SK-N-SH (cell line): ENCODE results near the gene MICB. TPM values are rescaled to one million over a fixed set of nuclear protein-coding genes. Genes with fewer than 3 reads are reported as not detected.
A peak's percentile ranks its signal among the peaks of the same experiment; 100 is the strongest.

Experiments used
- CHD2 ChIP-seq: fragments of 150-350 bp; IDR thresholded peaks from 2 replicates; pipeline ENCODE4 v1.6.1; 2018; ENCODE audit warnings: low read length; ENCODE audit not compliant: partially characterized antibody
- ELF1 ChIP-seq: IDR thresholded peaks from 2 replicates; pipeline ENCODE4 v1.4.0; 2012
- EP300 ChIP-seq, 2 experiments: IDR thresholded peaks; 2 replicates each; pipeline versions ENCODE4 v1.4.0 to v1.6.1; 2012; ENCODE audit warnings: borderline replicate concordance in 1 of 2, low read depth in 1 of 2, low read length in 1 of 2
- FOSL2 ChIP-seq: IDR thresholded peaks from 2 replicates; pipeline ENCODE4 v1.4.0; 2012; ENCODE audit warnings: low read depth, mild to moderate bottlenecking, moderate library complexity, borderline replicate concordance
- FOXJ3 ChIP-seq: sonication (generic); formaldehyde crosslinking; IDR thresholded peaks from 2 replicates; pipeline ENCODE4 v1.5.1; 2020; ENCODE audit warnings: mild to moderate bottlenecking, missing genetic modification reagents
- GABPA ChIP-seq: IDR thresholded peaks from 2 replicates; pipeline ENCODE4 v1.4.0; 2012; ENCODE audit warnings: low read depth, mild to moderate bottlenecking
- JUND ChIP-seq: IDR thresholded peaks from 2 replicates; pipeline ENCODE4 v1.4.0; 2012
- MEF2A ChIP-seq: IDR thresholded peaks from 2 replicates; pipeline ENCODE4 v1.4.0; 2012; ENCODE audit warnings: low read depth, borderline replicate concordance
- MXI1 ChIP-seq: IDR thresholded peaks from 2 replicates; pipeline ENCODE4 v1.6.1; 2012; ENCODE audit warnings: mild to moderate bottlenecking, low read depth, low read length, improper control_type of control experiment
- RAD21 ChIP-seq: IDR thresholded peaks from 2 replicates; pipeline ENCODE4 v1.6.1; 2012; ENCODE audit warnings: mild to moderate bottlenecking, low read length
- RCOR1 ChIP-seq: fragments of 150-350 bp; IDR thresholded peaks from 2 replicates; pipeline ENCODE4 v1.6.1; 2017; ENCODE audit warnings: antibody characterized with exemption, low read length
- RFX5 ChIP-seq: IDR thresholded peaks from 2 replicates; pipeline ENCODE4 v1.6.1; 2012; ENCODE audit warnings: mild to moderate bottlenecking, improper control_type of control experiment, low read length
- RXRA ChIP-seq: IDR thresholded peaks from 2 replicates; pipeline ENCODE4 v1.4.0; 2012; ENCODE audit warnings: low read depth, mild to moderate bottlenecking, borderline replicate concordance
- SIN3A ChIP-seq: IDR thresholded peaks from 2 replicates; pipeline ENCODE4 v1.6.1; 2012; ENCODE audit warnings: low read depth, mild to moderate bottlenecking, low read length, moderate library complexity, borderline replicate concordance
- SMC3 ChIP-seq: IDR thresholded peaks from 2 replicates; pipeline ENCODE4 v1.6.1; 2012; ENCODE audit warnings: low read depth, low read length, improper control_type of control experiment
- TCF12 ChIP-seq: IDR thresholded peaks from 2 replicates; pipeline ENCODE4 v1.4.0; 2012
- TEAD4 ChIP-seq: IDR thresholded peaks from 2 replicates; pipeline ENCODE4 v1.4.0; 2012; ENCODE audit warnings: mild to moderate bottlenecking, borderline replicate concordance; ENCODE audit not compliant: insufficient read depth
- YY1 ChIP-seq: IDR thresholded peaks from 2 replicates; pipeline ENCODE4 v1.4.0; 2012; ENCODE audit warnings: low read depth, mild to moderate bottlenecking
- polyA plus RNA-seq, 3 experiments: library from polyadenylated mRNA; depleted of rRNA; stranded (reverse); fragments of >200 nt; gene quantifications; 2 replicates each; pipeline ENCODE4 v1.2.3, GENCODE V29; 2012
- TF ChIP-seq, protein P1 (sequence below): IDR thresholded peaks from 2 replicates; pipeline ENCODE4 v1.4.0; 2012; ENCODE audit warnings: low read depth, borderline replicate concordance
- TF ChIP-seq, protein P2 (sequence below): IDR thresholded peaks from 2 replicates; pipeline ENCODE4; 2012
- TF ChIP-seq, protein P3 (sequence below): IDR thresholded peaks from 2 replicates; pipeline ENCODE4 v1.4.0; 2012; ENCODE audit warnings: low read depth, borderline replicate concordance
- TF ChIP-seq, protein P4 (sequence below): fragments of 150-350 bp; IDR thresholded peaks from 2 replicates; pipeline ENCODE4 v1.6.1; 2017; ENCODE audit warnings: antibody characterized with exemption, low read length, low read depth, borderline replicate concordance
- TF ChIP-seq, protein P5 (sequence below): fragments of 150-350 bp; IDR thresholded peaks from 2 replicates; pipeline ENCODE4 v1.6.1; 2016; ENCODE audit warnings: mild to moderate bottlenecking, low read depth, low read length

MICB gene
- polyA plus RNA-seq, 1 of the 3 experiments (the other 2 are of a cell fraction) = 9.7 TPM

DNA sequence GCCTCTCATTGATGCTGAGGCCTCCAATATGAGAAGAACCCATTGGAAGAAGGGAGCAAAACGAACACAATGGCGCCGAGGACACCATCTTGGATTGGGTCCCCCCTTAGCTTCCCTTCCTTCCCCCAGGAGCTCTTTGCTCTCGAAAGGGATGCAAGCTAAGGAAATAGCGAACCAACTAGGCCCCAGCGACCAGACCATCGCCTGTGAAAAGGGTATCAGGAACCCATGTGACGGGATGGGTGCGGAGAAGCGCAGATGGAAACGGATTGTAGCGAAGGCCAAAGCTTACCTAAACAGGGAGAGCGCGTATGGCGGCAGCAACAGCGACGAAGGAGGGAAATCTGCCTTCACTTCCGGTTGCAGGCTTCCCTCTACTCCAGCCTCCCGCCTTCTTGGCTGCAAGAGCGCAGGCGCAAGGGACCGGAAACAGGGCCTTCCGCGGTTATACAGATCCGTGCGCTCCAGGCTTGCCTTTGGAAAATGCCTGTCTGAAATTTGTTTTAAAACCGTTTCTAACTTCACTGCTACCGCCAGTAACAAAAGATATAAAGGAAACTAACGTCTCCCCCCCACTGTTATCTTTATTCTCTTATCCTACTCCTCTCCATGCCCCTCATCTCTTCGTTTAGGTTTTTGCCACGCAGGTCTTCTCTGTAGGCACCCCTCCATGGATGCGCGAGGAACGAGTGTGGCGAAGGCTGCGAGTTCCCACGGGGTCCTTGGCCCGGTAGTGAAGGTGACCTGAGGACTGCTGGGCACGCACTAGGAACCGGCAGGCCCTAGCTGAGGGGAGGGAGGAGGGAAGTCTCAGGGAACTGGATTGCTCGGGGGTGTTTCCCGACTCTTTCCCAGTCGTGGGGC is 43.9 kb downstream of the MICB start, which contains the start of gene DDX39B (continued):
- TF ChIP-seq, protein P1, sequence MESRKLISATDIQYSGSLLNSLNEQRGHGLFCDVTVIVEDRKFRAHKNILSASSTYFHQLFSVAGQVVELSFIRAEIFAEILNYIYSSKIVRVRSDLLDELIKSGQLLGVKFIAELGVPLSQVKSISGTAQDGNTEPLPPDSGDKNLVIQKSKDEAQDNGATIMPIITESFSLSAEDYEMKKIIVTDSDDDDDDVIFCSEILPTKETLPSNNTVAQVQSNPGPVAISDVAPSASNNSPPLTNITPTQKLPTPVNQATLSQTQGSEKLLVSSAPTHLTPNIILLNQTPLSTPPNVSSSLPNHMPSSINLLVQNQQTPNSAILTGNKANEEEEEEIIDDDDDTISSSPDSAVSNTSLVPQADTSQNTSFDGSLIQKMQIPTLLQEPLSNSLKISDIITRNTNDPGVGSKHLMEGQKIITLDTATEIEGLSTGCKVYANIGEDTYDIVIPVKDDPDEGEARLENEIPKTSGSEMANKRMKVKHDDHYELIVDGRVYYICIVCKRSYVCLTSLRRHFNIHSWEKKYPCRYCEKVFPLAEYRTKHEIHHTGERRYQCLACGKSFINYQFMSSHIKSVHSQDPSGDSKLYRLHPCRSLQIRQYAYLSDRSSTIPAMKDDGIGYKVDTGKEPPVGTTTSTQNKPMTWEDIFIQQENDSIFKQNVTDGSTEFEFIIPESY = no peak
- TF ChIP-seq FOSL2 (no peak), MEF2A (no peak), YY1 (peak; percentile 96), JUND (peak; percentile 18; the same call in 1 of the 2 replicates), ELF1 (peak; percentile 87), SMC3 (no peak), RXRA (no peak), FOXJ3 (CRISPR knock-in tag) (no peak), GABPA (peak; percentile 85), RCOR1 (peak; percentile 9; the same call in 1 of the 2 replicates), CHD2 (peak; percentile 21), EP300 (IDR thresholded peaks at IDR 0.05; ENCODE audit: borderline replicate concordance in 1 of 2, low read depth in 1 of 2, low read length in 1 of 2) (peak; percentile 29; a peak in 2 of 4 replicates), RAD21 (no peak), TCF12 (no peak), TEAD4 (no peak), SIN3A (peak; percentile 12; the same call in 1 of the 2 replicates), MXI1 (peak; percentile 78), RFX5 (no peak)
- TF ChIP-seq, protein P2, sequence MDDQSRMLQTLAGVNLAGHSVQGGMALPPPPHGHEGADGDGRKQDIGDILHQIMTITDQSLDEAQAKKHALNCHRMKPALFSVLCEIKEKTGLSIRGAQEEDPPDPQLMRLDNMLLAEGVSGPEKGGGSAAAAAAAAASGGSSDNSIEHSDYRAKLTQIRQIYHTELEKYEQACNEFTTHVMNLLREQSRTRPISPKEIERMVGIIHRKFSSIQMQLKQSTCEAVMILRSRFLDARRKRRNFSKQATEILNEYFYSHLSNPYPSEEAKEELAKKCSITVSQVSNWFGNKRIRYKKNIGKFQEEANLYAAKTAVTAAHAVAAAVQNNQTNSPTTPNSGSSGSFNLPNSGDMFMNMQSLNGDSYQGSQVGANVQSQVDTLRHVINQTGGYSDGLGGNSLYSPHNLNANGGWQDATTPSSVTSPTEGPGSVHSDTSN = 0 out of 2 replicates have a peak, but pooled peaks have one; percentile 18
- TF ChIP-seq, protein P3, sequence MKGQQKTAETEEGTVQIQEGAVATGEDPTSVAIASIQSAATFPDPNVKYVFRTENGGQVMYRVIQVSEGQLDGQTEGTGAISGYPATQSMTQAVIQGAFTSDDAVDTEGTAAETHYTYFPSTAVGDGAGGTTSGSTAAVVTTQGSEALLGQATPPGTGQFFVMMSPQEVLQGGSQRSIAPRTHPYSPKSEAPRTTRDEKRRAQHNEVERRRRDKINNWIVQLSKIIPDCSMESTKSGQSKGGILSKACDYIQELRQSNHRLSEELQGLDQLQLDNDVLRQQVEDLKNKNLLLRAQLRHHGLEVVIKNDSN = no peak
- TF ChIP-seq, protein P4, sequence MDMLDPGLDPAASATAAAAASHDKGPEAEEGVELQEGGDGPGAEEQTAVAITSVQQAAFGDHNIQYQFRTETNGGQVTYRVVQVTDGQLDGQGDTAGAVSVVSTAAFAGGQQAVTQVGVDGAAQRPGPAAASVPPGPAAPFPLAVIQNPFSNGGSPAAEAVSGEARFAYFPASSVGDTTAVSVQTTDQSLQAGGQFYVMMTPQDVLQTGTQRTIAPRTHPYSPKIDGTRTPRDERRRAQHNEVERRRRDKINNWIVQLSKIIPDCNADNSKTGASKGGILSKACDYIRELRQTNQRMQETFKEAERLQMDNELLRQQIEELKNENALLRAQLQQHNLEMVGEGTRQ = no peak
- TF ChIP-seq, protein P5, sequence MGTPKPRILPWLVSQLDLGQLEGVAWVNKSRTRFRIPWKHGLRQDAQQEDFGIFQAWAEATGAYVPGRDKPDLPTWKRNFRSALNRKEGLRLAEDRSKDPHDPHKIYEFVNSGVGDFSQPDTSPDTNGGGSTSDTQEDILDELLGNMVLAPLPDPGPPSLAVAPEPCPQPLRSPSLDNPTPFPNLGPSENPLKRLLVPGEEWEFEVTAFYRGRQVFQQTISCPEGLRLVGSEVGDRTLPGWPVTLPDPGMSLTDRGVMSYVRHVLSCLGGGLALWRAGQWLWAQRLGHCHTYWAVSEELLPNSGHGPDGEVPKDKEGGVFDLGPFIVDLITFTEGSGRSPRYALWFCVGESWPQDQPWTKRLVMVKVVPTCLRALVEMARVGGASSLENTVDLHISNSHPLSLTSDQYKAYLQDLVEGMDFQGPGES = no peak
